GM19023 (cell line): ENCODE data around the gene CPM.
"Not testable (repeated sequence)": the region's sequence is repeated elsewhere in the genome, so short reads cannot be mapped to it uniquely, and the experiment has no call there.

Experiments used
- ATAC-seq: cut with Tn5 transposase; IDR thresholded peaks from one replicate; pipeline ENCODE4 v1.9.1; 2021; ENCODE audit warnings: mild to moderate bottlenecking, moderate library complexity; ENCODE audit not compliant: unreplicated experiment

CPM gene

GRCh38 chr12:68831751-68832503, 101.0 kb downstream of the CPM start:
- ATAC-seq, result no peak

GRCh38 chr12:68831272-68831671, 101.7 kb downstream of the CPM start:
- ATAC-seq, result no peak

GRCh38 chr12:68828672-68829068, 104.3 kb downstream of the CPM start:
- no peak for ATAC-seq

DNA sequence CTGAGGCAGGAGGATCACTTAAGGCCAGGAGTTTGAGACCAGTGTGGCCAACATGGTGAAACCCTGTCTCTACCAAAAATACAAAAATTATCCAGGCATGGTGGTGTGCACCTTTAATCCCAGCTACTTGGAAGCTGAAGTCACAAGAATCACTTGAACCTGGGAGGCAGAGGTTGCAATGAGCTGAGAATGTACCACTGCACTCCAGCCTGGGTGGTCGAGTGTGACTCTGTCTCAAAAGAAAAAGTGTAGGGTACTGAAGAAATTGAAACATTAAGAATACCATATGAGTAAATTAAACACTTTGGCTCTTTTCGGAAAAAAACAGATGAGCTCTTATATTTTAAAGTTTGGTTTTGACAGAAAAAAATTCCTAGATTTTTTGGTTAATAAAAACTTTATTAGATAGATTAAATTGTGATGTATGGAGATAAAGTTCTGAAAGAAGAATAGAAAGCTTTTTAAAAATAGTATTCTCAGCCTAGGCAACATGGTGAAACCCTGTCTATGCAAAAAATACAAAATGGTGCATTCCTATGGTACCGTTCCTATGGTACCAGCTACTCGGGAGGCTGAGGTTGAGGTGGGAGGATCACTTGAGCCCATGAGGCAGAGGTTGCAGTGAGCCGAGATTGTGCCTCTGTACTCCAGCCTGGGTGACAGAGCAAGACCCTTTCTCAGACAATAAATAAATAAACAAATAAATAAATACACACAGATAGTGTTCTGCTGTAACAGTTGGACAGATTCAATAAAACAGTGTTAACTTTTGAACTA, 104.9 kb downstream of the CPM start:
- no peak for ATAC-seq

GRCh38 chr12:68825569-68826217, 107.3 kb downstream of the CPM start:
- ATAC-seq, result no peak

- no peak for ATAC-seq
Observed at GRCh38 chr12:68824597-68825250, 108.2 kb downstream of the CPM start.

GRCh38 chr12:68824131-68824530, 108.8 kb downstream of the CPM start:
- ATAC-seq, result no peak

- ATAC-seq, result no peak
Observed at GRCh38 chr12:68823696-68824095, 109.3 kb downstream of the CPM start.

DNA sequence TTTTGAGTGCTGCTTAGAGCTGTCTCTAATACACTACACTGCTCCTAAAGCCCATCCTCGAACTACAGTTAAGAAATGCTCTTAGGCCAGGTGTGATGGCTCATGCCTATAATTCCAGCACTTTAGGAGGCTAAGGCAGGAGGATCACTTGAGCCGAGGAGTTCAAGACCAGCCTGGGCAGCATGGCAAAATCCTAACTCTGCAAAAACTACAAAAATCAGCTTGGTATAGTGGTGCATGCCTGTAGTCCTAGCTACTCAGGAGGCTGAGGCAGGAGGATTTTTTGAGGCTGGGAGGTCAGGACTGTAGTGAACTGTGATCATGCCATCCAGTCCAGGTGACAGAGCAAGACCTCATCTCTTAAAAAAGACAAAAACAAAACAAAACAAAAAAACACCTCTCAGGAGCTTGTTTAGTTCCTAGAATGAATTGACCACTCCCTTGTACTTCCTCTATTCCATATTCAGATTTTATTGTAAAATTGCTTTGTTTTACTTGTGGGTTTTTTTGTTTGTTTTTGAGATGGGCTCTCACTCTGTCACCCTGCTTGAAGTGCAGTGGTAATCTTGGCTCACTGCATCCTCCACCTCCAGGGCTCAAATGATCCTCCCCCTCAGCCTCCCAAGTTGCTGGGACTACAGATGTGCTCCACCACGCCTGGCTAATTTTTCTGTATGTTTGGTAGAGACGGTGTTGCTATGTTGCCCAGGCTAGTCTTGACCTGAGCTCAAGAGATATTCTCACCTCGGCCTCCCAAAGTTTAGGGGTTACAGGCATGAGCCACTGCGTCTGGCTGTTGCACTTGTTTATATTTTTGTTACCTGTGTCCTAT, 111.4 kb downstream of the CPM start:
- no peak for ATAC-seq

DNA sequence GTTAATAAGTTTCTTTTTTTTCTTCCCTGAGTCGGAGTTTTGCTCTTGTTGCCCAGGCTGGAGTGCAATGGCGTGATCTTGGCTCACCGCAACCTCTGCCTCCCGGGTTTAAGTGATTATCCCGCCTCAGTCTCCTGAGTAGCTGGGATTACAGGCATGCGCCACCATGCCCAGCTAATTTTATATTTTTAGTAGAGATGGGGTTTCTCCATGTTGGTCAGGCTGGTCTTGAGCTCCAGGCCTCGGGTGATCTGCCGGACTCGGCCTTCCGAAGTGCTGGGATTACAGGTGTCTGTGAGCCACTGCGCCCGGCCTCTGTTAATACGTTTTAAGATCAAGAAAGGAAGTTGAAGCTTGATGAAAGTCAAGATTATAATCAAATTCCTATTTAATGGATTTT, 113.5 kb downstream of the CPM start:
- ATAC-seq, result not testable (repeated sequence)

- ATAC-seq, result no peak
Observed at GRCh38 chr12:68815928-68816800, 116.8 kb downstream of the CPM start.

DNA sequence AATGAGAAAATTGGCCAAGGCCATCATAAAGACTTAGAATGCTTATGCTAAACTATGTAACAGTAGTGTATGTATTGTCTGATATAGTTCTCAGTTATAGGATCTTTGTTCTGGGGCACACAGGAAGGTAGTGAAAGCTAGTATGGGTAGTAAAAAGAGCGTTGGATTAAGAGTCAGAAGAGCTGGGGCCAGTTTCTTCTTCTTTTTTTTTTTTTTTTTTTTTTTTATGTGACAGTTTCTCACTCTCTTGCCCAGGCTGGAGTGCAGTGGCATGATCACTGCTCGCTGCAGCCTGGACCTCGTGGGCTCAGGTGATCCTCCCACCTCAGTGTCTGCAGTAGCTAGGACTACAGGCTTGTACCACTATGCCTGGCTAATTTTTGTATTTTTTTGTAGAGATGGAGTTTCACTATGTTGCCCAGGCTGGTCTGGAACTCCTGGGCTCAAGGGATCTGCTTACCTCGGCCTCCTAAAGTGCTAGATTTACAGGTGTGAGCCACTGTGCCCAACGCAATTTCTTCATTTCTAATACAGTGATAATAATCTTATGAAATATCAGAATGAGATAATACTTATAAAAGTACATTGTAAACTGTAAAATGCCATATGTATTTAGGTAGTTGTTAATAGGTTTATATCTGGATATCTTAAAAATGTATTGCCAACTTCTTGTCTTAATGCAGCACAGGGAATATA, 117.6 kb downstream of the CPM start:
- ATAC-seq, result no peak

DNA sequence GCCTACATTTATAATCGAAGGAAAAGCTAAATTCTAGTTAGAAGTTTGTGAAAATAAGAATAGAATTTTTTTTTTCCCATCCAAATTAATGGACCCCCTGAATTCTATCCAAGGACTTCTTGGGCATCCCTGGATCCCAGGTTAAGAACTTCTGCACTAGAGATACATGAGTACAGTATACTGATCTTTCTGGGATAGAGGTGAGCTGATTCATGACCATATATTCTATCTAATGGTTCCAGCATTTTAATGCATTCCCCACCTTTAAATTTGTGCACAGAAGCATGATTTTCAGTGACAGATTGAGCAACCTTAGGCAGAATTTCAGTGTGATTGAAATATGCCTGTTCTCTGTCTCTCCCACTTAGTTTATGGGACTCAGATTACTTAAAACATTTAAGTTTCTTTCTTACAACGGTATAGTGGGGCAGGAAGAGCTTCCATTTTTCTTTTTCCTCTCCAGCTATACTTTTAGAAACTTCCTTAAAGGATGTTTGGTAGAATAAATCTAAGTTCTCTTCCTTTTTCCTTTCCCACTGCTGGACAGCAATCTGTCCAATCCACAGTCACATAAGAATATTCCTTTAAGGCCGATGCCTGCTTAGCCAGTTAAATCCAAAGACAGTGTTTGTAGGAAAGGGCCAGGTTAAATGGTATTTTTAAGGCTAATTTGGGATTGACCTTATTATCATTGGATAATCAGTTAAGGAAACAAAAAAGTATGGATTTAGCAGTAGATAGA, 118.3 kb downstream of the CPM start:
- ATAC-seq, result no peak

- no peak for ATAC-seq
Observed at GRCh38 chr12:68813242-68813593, 119.8 kb downstream of the CPM start.

- no peak for ATAC-seq
Observed at GRCh38 chr12:68812553-68813241, 120.3 kb downstream of the CPM start.

DNA sequence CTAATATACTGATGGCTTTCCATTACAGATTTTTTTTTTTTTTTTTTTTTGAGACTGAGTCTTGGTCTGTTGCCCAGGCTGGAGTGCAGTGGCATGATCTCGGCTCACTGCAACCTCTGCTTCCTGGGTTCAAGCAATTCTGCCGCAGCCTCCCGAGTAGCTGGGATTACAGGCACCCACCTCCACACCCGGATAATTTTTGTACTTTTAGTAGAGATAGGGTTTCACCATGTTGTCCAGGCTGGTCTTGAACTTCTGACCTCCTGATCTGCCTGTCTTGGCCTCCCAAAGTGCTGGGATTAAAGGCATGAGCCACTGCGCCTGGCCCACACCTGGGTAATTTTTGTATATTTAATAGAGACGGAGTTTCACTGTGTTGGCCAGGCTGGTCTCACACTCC, 121.4 kb downstream of the CPM start:
- not testable (repeated sequence) for ATAC-seq

DNA sequence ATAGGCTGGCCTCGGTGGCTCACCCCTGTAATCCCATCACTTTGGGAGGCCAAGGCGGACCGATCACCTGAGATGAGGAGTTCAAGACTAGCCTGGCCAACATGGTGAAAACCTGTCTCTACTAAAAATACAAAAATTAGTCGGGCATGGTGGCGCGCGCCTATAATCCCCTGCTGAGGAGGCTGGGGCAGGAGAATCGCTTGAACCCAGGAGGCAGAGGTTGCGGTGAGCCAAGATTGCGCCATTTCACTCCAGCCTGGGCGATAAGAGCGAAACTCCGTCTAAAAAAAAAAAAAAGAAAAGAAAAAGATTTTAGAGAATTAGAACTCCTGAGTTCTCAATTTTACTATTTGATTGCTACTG, 123.0 kb downstream of the CPM start:
- ATAC-seq, result not testable (repeated sequence)
